ENCODE measurements around the gene MRTFA. TPM values are rescaled to one million over a fixed set of nuclear protein-coding genes. Genes with fewer than 3 reads are reported as not detected.
A peak's percentile ranks its signal among the peaks of the same experiment; 100 is the strongest.

MRTFA gene
- total and polyA plus RNA-seq, 10 donors, result 17.6 to 138 (median 83.9) TPM

DNA sequence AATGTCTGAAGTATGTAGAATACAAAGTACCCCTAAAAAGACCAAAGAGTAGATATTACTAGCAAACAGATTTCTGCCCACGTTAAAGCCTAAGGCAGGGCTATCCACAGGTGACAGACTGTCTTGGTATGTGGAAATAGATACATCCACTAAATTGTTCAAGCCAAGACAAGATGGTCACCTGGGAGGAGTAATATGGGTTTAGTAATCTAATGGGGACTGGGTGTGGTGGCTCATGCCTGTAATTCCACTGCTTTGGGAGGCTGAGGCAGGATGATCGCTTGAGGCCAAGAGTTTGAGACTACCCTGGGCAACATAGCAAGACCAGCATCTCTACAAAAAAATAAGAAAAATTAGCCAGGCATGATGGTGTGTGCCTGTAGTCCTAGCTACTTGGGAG, 258.6 kb downstream of the MRTFA start:
- no peaks in the 10 kb centered on the region for H3K9me3 ChIP-seq
- intact Hi-C loops (cut with DNase I; ENCODE audit: low total_unique reads), result no loop called here
- H3K4me1 ChIP-seq, result peaks cover 0 to 83% (median 29%) of the 10 kb centered on the region in 6 donors
- H3K36me3 ChIP-seq, result peaks cover 0 to 9% (median 0%) of the 10 kb centered on the region in 6 donors
- no peak for DNase-seq
- TF ChIP-seq CTCF (IDR thresholded peaks at IDR 0.05 in 8 of 11, conservative IDR thresholded peaks at IDR 0.05 in 3 of 11) (no peak), POLR2A (IDR thresholded peaks at IDR 0.05) (no peak), POLR2AphosphoS5 (IDR thresholded peaks at IDR 0.05) (no peak)
- WGBS, 5 donors, result 94 to 100% (median 96%) methylated on average over 2 of the region's 2 CpGs
- H3K4me3 ChIP-seq, result no peak overlapping the region
- peak overlapping the region in 2 of 8 donors; percentile 2 to 26 for H3K27ac ChIP-seq
- H3K27me3 ChIP-seq (replicated peaks in 1 of 7), result no peaks in the 10 kb centered on the region

DNA sequence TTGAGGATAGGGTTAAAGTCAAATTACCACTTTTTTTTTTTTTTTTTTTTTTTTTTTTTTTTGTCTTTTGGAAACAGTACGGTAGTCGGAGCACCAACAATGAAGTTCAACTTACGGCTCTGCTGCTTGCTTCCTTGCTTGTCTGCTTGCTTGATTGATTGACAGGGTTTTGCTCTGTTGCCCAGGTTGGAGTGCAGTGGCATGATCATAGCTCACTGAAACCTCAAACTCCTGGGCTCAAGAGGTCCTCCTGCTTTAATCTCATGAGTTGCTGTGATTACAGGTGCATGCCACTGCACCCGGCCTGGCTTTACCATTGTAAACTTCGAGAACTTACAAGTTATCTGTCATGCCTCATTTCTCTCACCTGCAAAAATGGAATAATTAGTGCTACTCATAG, 260.4 kb downstream of the MRTFA start:
- TF ChIP-seq POLR2A (IDR thresholded peaks at IDR 0.05) (no peak), POLR2AphosphoS5 (IDR thresholded peaks at IDR 0.05) (no peak), CTCF (IDR thresholded peaks at IDR 0.05 in 8 of 11, conservative IDR thresholded peaks at IDR 0.05 in 3 of 11) (no peak)
- 67 to 82% (median 71%) methylated on average over 5 of the region's 5 CpGs for WGBS, 5 donors
- H3K9me3 ChIP-seq, result no peaks in the 10 kb centered on the region
- H3K4me3 ChIP-seq, result no peak overlapping the region
- H3K4me1 ChIP-seq, result peaks cover 0 to 82% (median 39%) of the 10 kb centered on the region in 6 donors
- intact Hi-C loops (cut with DNase I; ENCODE audit: low total_unique reads), result no loop called here
- H3K36me3 ChIP-seq, result peaks cover 0 to 10% (median 0%) of the 10 kb centered on the region in 6 donors
- H3K27ac ChIP-seq, result peak overlapping the region in 3 of 8 donors; percentile 16 to 21 (median 18)
- no peaks in the 10 kb centered on the region for H3K27me3 ChIP-seq (replicated peaks in 1 of 7)
- no peak for DNase-seq

GRCh38 chr22:40374567-40374966, 262.0 kb downstream of the MRTFA start:
- Histone ChIP-seq H3K4me1 (peaks cover 0 to 89% (median 49%) of the 10 kb centered on the region in 6 donors), H3K9me3 (no peaks in the 10 kb centered on the region), H3K27me3 (replicated peaks in 1 of 7) (no peaks in the 10 kb centered on the region), H3K4me3 (no peak overlapping the region), H3K27ac (no peak overlapping the region), H3K36me3 (peaks cover 0 to 10% (median 0%) of the 10 kb centered on the region in 6 donors)
- no peak for DNase-seq
- 93 to 99% (median 96%) methylated on average over 8 of the region's 8 CpGs for WGBS, 5 donors
- no peak for TF ChIP-seq POLR2AphosphoS5 (IDR thresholded peaks at IDR 0.05)
- no peak for TF ChIP-seq POLR2A (IDR thresholded peaks at IDR 0.05)
- TF ChIP-seq CTCF (IDR thresholded peaks at IDR 0.05 in 8 of 11, conservative IDR thresholded peaks at IDR 0.05 in 3 of 11), result no peak
- intact Hi-C loops (cut with DNase I; ENCODE audit: low total_unique reads), result no loop called here

DNA sequence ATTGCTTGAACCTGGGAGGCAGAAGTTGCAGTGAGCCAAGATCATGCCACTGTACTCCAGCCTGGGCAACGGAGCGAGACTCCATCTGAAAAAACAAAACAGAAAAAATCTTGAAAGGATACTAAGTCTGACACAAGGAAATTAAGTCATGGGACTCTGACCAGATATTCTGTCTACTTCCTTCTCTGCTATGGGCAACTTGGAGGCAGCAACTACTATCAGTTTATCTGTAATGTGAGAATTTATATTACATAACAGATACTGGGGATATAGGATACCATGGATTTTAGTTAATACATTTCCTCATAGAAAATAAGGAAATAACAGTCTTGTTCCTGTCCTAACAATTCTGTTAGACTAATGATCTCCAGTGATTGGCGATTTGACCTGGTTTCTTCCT, 267.7 kb downstream of the MRTFA start:
- intact Hi-C loops (cut with DNase I; ENCODE audit: low total_unique reads), result no loop called here
- WGBS, 5 donors, result 83 to 93% (median 90%) methylated on average over 3 of the region's 3 CpGs

More for the DNA sequence above, 267.7 kb downstream of the MRTFA start:
- Histone ChIP-seq H3K9me3 (no peaks in the 10 kb centered on the region), H3K4me1 (peaks cover 0 to 36% (median 26%) of the 10 kb centered on the region in 6 donors), H3K27ac (no peak overlapping the region), H3K36me3 (peaks cover 0 to 59% (median 42%) of the 10 kb centered on the region in 6 donors), H3K4me3 (no peak overlapping the region), H3K27me3 (replicated peaks in 1 of 7) (no peaks in the 10 kb centered on the region)
- TF ChIP-seq POLR2AphosphoS5 (IDR thresholded peaks at IDR 0.05) (no peak), CTCF (IDR thresholded peaks at IDR 0.05 in 8 of 11, conservative IDR thresholded peaks at IDR 0.05 in 3 of 11) (no peak)
- DNase-seq, result no peak
